GM19455 (cell line): Measurements from ENCODE around the gene NCKAP5L.
"Not testable (repeated sequence)": the region's sequence is repeated elsewhere in the genome, so short reads cannot be mapped to it uniquely, and the experiment has no call there.

Source experiments
- ATAC-seq: cut with Tn5 transposase; IDR thresholded peaks from one replicate; pipeline ENCODE4 v1.9.1; 2021; ENCODE audit not compliant: unreplicated experiment

Gene NCKAP5L, protein sequence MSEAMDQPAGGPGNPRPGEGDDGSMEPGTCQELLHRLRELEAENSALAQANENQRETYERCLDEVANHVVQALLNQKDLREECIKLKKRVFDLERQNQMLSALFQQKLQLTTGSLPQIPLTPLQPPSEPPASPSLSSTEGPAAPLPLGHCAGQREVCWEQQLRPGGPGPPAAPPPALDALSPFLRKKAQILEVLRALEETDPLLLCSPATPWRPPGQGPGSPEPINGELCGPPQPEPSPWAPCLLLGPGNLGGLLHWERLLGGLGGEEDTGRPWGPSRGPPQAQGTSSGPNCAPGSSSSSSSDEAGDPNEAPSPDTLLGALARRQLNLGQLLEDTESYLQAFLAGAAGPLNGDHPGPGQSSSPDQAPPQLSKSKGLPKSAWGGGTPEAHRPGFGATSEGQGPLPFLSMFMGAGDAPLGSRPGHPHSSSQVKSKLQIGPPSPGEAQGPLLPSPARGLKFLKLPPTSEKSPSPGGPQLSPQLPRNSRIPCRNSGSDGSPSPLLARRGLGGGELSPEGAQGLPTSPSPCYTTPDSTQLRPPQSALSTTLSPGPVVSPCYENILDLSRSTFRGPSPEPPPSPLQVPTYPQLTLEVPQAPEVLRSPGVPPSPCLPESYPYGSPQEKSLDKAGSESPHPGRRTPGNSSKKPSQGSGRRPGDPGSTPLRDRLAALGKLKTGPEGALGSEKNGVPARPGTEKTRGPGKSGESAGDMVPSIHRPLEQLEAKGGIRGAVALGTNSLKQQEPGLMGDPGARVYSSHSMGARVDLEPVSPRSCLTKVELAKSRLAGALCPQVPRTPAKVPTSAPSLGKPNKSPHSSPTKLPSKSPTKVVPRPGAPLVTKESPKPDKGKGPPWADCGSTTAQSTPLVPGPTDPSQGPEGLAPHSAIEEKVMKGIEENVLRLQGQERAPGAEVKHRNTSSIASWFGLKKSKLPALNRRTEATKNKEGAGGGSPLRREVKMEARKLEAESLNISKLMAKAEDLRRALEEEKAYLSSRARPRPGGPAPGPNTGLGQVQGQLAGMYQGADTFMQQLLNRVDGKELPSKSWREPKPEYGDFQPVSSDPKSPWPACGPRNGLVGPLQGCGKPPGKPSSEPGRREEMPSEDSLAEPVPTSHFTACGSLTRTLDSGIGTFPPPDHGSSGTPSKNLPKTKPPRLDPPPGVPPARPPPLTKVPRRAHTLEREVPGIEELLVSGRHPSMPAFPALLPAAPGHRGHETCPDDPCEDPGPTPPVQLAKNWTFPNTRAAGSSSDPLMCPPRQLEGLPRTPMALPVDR (N-terminal part only)

GRCh38 chr12:49828133-49829091 lies at the start of gene NCKAP5L:
Gene NCKAP5L, minus strand, starts transcription at chr12:49828413. Its CDS starts 24,369 bp downstream, at chr12:49804044.
- ATAC-seq, result peak; percentile 85

DNA sequence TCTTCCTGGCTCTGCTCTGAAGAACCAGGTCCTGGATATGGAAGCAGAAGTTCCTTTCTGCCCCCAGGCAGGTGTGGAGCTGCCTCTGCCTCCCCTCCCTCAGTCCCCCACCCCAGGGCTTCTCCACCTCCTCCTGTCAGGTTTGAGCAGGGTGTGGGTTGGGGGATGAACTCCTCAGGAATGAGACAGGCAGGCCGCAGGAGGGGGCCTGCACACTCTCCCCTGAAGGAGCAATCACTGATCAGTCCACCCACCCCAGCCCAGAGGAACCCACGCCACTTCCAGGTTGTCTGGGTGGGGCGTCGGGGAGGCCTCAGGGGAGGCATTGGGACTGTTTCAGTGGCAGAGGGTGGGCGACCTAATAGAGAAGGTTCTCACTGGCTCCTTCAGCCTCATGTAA lies 48.9 kb upstream of the NCKAP5L start:
- ATAC-seq, result no peak

DNA sequence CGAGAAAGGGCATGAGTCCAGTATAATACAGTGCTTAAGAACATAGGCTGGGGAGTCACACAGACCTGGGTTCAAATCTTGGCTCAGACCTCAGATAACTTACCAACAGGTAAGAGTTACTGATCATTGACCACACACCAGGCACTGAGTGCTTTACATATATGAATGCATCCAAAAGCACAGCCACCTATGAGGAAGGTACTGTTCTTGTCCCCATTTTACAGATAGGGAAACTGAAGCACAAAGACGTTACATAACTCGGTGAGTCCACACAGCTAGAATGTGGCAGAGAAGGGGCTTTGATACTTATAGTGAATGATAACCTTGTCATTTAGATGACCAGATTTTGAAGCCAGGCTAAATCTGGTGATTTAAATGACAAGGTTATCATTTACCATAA lies 47.9 kb upstream of the NCKAP5L start:
- ATAC-seq, result no peak

GRCh38 chr12:49875115-49875720 lies 47.0 kb upstream of the NCKAP5L start:
- no peak for ATAC-seq

GRCh38 chr12:49874142-49874897 lies 46.1 kb upstream of the NCKAP5L start:
- ATAC-seq, result no peak

DNA sequence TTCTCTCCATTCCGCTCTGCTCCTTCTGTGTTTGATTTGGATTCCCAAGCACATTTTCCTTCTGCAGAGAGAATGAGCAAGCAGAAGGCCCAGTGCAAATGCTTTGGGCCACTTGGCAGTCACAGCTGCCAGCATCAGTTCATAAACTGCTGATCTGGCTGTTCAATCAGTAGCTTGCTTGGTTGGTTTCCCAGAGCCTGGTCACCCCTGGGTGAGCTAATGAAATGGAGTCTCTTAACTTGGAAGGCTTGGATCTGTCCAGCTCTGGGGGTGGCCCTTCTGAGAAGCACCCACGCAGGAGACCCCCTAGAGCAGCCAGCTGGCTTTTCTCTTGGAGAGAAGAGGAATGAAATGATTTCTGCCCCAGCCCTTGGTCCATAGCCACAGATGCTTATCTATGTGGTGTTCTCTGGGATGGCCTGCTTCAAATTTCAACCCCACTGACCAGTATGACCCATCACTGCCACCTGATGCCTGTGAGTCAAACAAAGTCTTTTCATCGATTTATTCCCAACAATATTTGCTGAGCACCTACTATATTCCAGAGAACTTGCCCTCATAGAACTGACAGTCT lies 45.2 kb upstream of the NCKAP5L start:
- no peak for ATAC-seq

DNA sequence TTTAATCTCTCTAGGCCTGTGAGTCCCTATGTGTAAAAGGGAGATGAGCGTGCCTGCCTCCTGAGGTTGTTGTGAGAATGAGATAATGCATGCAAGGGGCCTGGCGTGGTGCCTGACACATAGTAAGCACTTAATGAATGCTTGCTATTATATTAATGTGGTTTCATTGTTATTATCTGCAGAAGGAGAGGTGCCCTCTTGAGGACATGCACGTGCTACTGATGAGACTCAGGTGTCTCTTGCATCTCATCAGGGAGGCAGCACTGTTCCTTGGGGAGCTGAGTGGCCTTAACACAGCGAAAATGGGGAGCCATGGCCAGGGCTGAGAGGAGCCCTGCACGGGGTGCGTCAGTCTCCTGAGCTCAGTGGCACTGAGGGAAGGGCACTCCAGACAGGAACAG lies 44.6 kb upstream of the NCKAP5L start:
- no peak for ATAC-seq

- ATAC-seq, result no peak
These were observed 44.2 kb upstream of the NCKAP5L start for GRCh38 chr12:49872381-49872780.

- not testable (repeated sequence) for ATAC-seq
These were observed 43.6 kb upstream of the NCKAP5L start for GRCh38 chr12:49871811-49872251.

DNA sequence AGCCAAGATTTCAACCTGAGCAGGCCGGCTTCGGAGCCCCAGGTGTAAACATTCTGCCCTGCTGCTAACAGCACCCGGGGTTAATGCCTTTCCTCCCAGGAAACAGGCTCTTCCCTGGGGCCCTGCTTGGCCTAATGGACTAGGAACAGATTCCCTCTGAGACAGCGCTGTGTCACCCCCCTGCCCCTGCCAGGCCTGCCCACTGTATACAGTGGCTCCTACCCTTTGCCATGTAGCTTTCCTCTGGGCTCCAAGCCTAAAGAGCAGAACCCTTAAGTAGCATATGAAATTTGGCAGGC lies 43.0 kb upstream of the NCKAP5L start:
- no peak for ATAC-seq

DNA sequence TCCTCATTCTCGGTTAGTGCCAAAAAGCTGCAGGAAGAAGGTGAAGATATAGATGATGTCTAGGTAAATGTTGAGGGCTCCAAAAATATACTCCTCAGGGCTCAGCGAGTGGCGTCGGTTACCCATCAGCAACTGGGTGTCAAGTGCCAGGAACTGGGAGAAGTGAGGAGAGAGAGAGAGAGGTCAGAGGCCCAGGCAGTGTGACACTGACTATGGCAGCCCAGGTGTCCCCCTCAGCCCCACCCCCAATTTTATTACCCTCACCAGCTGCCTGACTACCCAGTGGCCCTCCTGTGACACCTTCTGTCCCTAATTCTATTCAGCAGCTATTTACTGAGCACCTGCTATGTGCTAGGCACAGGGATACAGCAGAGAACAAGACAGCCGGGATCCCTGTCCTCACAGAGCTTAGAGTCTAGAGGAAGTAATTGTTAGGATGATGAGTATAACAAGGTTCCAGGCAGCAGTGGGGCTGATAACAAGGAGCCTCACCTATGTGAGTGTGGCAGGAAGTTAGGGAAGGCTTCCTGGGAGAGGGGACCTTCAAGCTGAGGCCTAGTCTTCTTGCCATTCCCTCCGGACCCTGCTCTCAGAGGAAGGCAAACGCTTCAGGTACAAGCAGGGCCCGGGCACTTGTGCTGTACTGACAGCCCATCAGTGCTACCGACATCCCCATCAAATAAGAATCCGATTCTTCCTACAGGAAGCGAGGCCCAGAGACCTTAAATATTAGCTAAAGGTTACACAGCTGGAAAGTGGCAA lies 42.5 kb upstream of the NCKAP5L start:
- no peak for ATAC-seq

GRCh38 chr12:49869816-49870500 lies 41.7 kb upstream of the NCKAP5L start:
- ATAC-seq, result no peak

DNA sequence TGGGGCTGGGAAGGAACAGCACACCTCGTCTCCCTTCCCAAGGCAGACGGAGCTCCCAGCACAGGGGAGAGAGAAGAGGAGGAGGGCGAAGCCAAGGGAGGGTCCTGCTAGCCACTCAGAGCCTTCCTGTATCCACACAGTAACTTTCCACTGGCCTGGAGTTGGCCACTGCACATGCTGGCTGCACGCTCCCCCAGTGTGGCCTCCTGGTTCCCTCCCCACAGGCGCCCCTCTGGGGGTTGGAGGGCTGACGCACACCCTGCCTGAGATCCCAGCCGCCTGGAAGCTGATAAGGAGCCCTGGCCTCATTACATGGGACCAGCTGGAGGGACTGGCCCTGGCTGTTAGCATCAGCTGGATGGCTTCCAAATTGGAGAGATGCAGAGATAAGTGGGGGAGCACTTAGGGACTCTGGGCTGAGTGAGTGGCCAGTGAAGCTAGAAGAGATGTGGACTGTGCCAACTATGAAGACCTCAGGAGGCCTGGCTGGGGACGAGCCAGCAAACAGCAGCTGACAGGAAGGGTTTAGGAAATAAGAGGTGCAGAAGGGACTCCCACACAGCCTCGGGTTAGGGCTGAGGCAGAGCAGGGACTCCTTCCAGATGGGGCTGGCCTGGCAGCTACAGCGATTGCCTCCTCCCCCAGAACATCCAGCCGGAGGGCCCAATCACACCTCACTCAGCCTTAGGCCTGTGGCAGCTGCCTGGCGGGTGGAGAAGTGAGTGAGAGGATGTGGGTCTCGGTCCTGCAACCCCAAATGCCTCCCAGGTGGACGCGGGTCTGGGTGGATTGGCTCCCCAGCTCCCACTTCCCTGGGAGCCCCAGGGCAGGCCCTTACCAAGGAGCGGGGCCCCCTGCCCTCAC lies 41.0 kb upstream of the NCKAP5L start:
- no peak for ATAC-seq

- ATAC-seq, result no peak
These were observed 40.2 kb upstream of the NCKAP5L start for GRCh38 chr12:49868449-49868848.

DNA sequence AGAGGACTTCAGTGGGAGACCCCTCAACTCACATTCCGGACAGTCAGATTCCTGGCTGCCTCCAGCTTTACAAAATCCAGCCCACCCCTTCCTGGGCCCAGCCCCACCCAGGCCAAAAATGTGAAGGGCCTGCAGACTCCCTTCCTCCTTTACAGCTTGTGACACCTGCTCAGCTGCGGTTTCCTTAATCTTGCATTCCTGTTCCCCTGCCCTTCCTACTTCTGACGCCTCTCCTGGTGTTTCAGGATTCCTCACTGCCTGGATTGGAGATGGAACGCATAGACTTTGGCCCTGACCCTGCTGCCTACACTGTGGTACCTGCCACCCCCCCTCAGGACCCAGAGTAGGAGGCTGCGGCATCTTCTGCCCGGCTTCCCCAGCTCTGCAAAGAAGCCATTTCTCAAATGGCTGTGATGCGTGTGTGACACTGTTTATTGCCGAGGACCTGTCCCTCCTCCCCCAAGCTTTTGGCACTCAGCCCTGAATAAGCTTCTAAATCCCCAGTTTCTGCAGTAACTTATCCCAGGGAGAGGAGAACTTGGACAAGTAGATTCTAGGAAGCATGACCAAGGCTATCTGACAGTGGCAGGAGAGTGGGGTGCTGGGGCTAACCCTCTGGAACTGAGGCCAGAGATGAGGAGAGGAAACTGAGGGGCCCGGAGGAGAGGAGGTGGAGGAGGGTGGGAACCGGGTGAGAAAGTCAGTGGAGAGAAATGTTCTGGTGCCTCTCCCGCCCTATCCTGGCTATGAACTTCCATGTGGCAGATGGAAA lies 39.5 kb upstream of the NCKAP5L start:
- ATAC-seq, result no peak
